ENCODE data around the gene TGFB1.

TGFB1 gene

GRCh38 chr19:41319500-41320184, 34.1 kb downstream of the TGFB1 start:
- DNase-seq: no peak

GRCh38 chr19:41318696-41319499, 34.8 kb downstream of the TGFB1 start:
- DNase-seq: no peak

GRCh38 chr19:41316306-41316920, 37.3 kb downstream of the TGFB1 start:
- no peak for DNase-seq

GRCh38 chr19:41311613-41312012, 42.1 kb downstream of the TGFB1 start:
- DNase-seq: no peak

DNA sequence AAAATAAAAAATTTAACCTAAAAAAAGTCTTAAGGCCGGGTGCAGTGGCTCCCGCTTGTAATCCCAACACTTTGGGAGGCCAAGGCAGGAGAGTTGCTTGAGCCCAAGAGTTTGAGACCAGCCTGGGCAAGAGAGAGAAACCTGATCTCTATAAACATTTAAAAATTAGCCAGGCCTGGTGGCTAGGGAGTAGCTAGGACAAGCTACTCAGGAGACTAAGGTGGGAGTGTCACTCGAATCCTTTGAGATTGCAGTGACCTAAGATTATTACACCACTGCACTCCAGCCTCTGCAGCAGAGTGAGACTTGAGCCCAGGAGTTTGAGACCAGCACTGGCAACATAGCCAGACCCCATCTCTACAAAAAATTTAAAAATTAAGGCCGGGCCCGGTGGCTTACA, 42.6 kb downstream of the TGFB1 start:
- DNase-seq: no peak

GRCh38 chr19:41310033-41310831, 43.5 kb downstream of the TGFB1 start, which contains the start of gene CCDC97:
CCDC97 (plus strand) TSS chr19:41310172; CDS start chr19:41310311, 139 bp downstream.
- peak; percentile 85 for DNase-seq

GRCh38 chr19:41309180-41310032, 44.3 kb downstream of the TGFB1 start:
- no peak for DNase-seq

GRCh38 chr19:41308450-41309179, 45.1 kb downstream of the TGFB1 start:
- DNase-seq: peak; percentile 89

DNA sequence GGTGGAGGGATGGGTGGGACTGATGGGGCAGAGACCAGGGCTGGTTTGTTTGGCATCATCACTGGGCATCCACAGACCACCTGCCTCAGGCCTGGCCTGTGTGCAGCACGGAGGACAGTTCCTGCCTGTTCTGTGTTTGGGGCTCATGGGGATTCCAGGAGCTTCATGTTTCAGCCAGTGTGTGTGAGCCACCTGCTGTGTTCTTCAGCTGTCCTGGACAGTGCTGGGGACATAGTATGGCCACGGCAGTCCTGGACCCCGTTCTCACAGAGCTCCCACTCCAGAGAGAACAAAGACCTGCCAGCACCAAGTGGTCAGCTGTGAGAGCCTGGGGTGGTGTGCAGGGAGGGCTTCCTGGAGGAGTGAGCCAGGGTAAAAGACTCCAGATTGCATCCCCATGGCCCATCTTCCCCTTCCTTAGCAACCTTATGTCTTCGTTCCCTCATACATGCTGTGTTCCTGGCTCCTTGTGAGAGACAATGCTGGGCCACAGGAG, 45.7 kb downstream of the TGFB1 start:
- no peak for DNase-seq

DNA sequence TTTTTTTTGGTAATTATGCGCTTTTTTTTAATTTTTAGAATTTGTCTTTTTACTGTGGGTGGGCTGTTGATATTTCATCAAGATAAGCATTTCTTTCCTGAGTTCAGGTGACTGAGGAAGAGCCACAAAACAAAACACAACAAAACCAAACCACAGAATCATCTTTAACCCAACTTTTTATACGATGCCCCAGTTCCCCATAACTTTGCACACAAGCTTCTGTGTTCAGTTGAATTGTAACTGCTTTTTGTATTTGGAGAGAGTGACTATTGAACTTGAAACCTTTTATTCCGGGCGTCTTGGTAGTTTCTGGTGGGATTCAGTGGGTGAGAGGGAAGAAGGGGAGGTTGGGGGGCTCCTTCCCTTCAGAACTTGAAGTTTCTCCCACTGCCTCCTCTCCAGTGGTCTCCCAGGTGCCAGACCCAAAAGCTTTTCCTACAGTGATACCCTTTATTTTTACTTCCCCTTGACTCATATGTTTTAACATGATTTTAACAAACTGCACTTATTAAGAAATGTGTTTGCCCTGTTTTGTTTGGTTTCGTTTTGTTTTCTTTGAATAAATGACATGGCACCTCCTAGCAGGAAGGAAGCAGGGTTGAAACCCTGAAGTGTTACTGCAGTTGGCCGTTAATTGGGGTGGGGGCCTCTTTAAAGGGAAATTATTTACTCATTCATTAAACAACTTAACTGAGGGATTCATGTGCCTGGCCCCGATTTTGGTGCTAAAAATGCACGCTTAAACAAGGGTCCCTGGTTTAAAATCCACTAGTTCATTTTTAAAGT, 46.4 kb downstream of the TGFB1 start:
- DNase-seq: no peak

GRCh38 chr19:41305927-41306793, 47.6 kb downstream of the TGFB1 start:
- DNase-seq: no peak

- no peak for DNase-seq
These were observed 48.8 kb downstream of the TGFB1 start for GRCh38 chr19:41304706-41305483.

DNA sequence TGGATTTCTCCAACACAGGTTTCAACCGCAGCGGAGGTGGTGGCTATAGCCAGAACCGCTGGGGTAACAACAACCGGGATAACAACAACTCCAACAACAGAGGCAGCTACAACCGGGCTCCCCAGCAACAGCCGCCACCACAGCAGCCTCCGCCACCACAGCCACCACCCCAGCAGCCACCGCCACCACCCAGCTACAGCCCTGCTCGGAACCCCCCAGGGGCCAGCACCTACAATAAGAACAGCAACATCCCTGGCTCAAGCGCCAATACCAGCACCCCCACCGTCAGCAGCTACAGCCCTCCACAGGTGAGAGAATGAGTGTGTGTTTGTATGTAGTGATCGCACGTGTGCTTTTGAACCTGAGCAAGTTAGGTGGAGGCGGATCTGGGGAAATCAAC, 49.8 kb downstream of the TGFB1 start:
- no peak for DNase-seq

- no peak for DNase-seq
These were observed 50.9 kb downstream of the TGFB1 start for GRCh38 chr19:41302624-41303351.

DNA sequence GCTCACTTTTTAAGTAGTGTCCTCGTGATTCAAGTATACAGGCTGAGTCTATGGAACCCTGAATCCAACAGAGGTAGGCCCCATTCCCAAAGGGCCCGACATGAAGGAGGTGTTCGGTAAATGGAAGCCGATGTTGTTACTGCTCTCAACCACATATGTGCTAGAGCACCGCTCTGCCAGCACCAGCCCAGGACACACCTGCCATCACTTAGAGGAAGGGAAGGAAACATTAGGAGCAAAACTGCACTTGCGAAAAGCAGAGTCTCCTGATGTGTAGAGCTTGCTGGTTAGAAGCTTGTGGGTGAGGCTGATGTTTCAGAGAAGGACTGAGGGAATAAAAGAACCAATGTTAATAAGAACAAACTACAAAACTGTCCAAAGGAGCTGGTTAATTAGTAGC, 53.2 kb downstream of the TGFB1 start:
- DNase-seq: no peak

GRCh38 chr19:41299755-41300089, 54.0 kb downstream of the TGFB1 start:
- DNase-seq: no peak

GRCh38 chr19:41299046-41299754, 54.5 kb downstream of the TGFB1 start:
- no peak for DNase-seq

Data from activated CD4-positive, alpha-beta T cell treated with anti-CD3 and anti-CD28 coated beads for 1 hour (primary cell).